IPS-NIHi7 (cell line): ENCODE measurements around the gene MAGIX.

ENCODE experiments used
- DNase-seq: peaks from one replicate; pipeline ENCODE4 v3.0.0; 2012; ENCODE audit warnings: mixed read lengths; ENCODE audit errors: extremely low spot score

Gene MAGIX

DNA sequence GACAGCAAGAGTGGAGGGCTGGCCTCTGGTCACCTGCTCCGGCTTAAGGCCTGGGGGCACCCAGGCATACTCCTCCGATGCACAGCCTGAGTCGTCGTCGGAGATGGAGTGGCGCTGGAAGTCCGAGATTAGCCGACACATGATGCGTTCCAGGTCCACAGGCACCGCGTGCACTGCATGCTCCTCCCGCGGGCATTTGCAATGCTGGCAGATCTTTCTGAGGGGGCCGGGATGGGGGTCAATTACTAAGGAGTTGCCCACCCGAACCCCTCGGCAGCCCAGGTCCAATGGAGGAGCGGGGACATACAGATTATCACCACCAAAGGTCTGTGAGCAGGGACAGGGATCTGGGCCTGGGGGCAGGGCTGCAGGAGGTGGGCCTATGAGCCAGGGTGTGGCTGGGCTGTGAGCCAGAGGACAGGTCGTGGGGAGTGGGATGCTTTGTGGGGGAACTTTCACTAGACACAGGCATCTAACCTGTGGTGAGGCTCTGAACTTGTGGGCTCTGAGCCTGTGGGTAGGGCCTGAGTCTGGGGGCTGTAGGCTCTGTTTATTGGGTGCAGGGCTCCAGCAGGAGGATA is 21.2 kb downstream of the MAGIX start:
- no peak for DNase-seq

DNA sequence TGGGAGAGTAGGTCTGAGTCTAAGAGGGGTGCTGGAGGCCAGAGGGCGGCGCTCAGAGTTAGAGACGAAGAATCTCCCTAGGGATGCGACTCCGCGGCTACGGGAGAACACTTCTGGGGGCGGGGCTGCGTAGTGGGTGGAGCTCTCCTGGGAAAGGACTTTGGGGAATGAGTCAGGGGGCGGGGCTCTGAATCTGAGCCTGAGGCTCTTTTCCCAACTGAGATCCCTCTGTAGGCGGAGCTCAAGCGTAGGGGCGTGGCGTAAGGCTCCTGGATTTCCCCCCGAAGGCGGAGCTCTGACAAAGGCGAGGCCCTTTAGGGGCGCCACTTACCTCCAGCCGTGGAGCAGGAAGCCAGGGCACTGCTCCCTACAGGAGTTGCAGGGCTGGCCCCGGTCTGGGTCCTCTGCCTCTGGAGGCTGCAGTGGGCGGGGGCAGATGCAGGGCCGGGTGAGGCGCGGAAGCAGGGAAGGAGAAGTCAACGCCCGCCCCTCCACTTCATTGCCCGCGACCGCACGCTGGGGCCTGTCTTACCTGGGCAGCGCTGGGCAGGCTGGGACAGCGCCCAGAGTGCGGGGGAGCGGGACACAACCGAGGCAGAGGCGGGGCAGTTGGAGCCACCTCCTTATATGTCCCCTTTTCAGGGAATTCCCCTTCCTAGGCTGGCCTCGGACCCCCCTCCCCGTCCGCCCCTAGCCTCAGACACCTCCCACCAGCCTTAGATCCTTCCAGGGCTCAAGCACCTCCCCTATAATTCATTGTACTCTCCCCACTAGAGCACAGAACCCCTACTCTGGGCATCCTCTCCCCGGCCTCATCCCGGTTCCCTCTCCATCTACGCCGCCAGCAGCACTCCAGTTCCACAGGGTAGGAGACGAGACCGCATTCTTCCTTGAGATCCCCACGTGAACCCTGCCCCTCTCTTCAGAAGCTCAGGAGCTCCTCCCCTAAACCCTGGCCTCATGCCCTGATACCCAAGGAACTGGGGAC is 22.0 kb downstream of the MAGIX start:
- DNase-seq: peak; percentile 78

DNA sequence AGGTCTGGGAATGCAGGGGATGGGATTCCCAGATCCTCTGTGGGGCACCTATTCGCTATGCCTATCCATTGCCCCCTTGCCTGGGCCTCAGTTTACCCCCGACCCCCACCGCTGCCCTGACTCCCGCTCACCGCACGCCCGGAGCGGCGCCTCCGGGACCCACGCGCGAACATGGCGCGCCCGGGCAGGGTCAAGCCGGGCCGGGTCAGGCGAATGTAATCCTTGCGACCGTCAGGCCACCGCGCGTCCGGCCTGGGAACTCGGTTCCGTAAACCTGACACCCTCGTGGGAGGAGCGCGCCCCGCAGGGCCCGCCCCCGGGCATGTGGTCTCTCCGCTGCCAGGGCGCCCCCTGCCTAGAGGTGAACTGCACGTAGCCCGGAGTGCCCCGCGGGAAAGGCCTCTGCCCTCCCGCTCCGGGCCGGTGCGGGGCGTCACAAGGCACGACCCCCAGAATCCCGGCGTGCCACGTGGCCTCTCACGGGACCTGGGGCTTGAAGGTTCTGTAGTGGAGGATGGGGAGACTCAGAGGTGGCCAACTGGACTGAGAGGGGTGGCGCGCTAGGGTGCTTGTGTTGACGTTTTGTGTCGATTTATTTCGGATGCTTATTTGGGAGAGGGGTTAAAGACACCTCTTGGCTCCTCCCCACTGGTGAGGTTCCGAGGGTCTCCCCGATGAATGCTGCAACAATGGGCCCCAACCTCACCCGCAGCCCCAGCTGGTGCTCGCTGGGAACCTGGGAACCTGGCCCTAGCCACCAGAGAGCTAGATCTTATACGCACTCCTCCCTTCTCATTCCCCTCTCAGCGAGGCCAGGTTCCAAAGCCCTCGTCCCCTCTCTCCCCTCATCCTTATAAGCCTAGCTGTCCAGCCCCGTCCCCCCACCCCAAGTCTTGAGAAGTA is 23.8 kb downstream of the MAGIX start, which contains the start of gene PRICKLE3:
TSS of gene PRICKLE3 (minus strand) at position 249 of the 903 bp plus-strand sequence. CDS start at position 173, 76 bp downstream.
- DNase-seq: no peak

DNA sequence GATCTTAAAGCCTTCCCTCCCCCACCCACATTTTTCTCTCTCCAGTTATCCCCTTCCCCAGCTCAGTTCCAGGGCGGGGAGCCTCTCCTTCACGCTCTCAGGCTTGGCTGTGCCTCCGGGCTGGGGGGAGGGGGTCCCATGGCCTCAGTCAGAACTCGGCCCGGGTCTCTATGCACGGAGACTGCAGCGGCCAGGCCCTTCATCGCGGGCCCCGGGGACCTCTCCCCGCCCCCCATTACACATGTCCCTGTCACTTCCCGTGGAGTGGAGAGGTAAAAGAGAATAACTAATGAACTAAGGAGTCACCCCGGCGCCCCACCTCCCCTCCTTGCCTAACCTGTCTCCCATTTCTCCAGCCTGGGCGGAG is 24.5 kb downstream of the MAGIX start:
- no peak for DNase-seq

DNA sequence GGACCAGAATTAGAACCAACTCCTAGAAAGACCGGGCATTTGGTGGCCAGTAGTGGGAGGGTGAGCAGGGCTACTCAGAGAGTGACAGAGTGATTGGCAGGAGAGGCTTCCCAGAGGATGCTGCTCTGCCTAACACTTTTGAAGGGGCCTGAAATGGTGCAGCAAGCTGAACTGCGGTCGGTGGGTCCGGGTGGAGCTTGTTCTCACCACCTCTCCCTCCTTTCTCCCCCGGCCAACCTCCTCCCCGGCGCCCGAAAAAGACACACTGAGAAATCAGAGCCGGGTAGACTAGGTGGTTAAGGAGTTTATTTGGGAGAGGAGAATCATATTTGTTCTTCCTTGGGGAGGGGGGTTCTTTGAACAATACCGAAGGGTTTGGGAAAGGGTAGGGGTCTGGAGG is 25.0 kb downstream of the MAGIX start:
- DNase-seq: no peak

DNA sequence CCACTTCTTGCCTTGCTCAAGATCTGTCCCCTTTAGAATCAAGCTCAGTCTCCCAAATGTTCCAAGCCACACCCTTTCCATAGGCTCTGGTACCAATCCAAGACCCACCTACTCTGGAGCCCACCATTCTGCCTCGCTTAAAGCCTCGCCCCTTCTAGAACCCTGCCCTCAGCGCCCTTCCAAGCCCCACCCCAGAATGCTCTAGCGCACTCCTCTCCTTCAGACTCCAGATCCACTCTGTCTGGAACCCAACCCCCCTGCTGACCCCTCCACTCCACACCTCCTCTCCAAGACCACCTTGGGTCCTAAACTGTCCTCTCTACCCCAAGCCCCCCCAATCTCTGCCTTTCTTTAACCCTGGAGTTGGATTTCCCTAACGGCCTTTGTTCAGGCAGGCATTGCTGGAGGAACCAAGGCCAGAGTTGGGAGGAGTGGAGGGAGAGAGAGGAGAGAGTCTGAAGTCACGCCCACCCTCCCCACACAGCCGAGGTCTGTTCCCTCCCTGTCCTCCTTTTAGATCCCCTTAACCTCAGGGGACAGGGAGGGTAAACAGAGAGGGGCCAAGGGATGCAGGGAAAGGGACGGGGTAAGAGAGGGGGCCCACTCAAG is 26.0 kb downstream of the MAGIX start:
- no peak for DNase-seq

GRCh38 chrX:49189606-49190005 is 27.0 kb downstream of the MAGIX start:
- DNase-seq: no peak

- peak; percentile 76 for DNase-seq
These were observed 28.4 kb downstream of the MAGIX start for GRCh38 chrX:49190821-49191573.

- no peak for DNase-seq
These were observed 29.0 kb downstream of the MAGIX start for GRCh38 chrX:49191574-49192011.

DNA sequence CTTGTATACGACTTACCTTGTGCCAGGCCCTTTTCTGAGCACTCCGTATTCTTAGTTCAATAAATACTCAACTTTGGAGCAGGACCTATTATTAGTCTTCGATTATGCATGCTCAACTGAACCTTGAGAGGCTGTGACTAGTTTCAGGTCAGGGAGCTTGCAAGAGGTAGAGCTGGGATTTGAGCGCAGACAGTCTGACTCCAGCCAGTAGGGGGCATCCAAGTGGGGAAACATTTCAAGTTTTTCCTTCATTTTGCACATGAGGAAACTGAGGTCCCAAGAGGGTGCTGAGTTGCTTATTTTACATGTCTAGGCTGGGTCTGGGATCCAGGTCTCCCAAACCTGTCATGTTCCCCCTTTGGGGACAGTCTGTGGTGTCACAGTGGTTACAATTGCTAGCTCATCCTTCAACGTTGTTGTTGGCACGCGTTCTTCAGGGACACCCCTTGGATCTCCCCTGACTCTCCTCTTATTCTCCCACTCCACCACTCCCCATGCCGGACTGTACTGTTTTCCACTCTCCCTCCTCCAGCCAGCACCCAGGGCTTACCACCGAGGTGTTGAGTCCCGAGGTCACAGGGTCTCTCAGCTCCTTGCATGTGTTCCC is 30.3 kb downstream of the MAGIX start:
- no peak for DNase-seq

DNA sequence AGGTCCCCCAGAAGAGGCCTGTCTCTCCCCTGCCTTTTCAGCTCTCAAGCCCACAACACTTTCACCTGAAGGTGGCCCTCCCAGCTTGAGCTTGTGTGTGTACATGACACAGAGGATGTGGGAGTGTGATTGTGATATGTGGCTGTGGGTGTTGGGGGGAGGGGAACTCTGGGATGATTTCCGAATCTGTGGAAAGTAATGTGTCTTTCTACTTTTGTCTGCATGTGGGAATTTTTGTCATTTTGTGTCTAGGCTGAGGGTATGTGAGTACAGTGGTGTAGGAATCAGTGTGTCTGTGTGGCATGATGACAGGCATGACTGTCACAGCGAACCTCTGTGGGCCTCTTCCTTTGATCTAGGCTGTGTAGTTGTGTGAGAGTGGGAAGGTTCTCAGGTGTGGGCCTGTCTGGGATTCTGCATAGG is 31.0 kb downstream of the MAGIX start:
- DNase-seq: no peak

GRCh38 chrX:49197543-49198087 is 35.1 kb downstream of the MAGIX start:
- DNase-seq: no peak

GRCh38 chrX:49198540-49199314 is 36.2 kb downstream of the MAGIX start:
- DNase-seq: no peak

GRCh38 chrX:49199315-49199595 is 36.7 kb downstream of the MAGIX start:
- no peak for DNase-seq

GRCh38 chrX:49199906-49200771 is 37.6 kb downstream of the MAGIX start, which contains the start of gene SYP:
Gene SYP (minus strand): TSS chrX:49200193. CDS start chrX:49200186, 7 bp downstream.
- peak; percentile 87 for DNase-seq

DNA sequence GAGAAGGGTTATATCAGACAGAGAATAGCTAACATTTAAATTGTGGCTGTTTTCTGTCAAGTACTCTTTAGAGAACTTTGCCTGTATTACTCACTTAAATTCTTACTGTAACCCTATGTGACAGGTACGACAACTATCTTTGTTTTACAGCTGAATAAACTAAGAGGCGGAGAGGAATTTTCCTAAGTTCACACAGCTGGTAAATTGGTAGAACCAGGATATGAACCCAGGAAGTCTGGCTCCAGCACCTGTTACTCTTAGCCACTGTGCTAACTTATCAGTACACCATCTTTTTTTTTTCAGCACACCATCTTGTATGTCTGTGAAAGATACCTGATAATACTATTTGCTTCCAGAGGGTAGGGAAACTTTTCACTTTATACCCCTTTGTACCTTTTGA is 39.5 kb downstream of the MAGIX start:
- DNase-seq: no peak

DNA sequence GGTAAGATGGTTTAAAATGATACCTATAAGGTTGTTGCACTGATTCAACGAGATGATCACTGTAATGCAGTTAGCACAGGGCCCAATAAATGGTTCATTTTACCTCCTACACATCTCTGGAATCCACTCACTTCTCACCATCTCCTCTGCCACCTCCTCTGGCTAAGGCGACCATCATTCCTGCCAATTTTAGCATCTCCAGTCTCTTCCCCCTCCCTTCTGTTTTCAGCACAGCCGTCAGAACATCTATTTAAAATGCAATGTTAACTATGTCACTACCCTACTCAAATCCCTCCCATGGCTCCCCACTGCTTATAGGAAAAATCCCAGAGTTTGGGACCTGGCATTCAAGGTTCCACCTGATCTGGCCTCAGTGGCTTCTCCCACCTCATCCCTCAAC is 41.0 kb downstream of the MAGIX start:
- DNase-seq: no peak

GRCh38 chrX:49204017-49204416 is 41.5 kb downstream of the MAGIX start:
- no peak for DNase-seq
